ENCODE results near the gene HAGH. TPM values are rescaled to one million over a fixed set of nuclear protein-coding genes. Genes with fewer than 3 reads are reported as not detected.

HAGH gene
- polyA plus RNA-seq, 1 donor from 2014 or later: 163 TPM

DNA sequence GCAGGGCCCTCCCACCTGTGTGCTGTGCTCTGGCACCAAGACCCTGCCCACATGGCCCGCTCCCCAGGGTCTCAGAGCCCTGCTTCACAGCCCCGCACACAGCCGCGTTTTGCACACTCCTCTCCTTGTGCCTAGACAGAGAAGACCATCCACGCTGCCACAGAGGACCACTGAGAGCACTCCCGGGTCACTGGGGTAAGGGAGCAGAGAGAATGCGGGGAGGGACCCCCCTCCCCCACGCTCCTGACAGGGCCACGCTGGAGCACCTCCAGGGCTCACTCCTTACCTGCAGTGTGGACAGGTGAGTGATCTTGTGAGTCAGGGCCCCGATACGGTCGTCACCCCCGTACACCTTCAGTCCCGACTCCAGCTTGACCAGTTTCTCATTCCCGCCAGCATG lies 7.0 kb downstream of the HAGH start:
- no peaks in the 10 kb centered on the region for H3F3A ChIP-seq (ENCODE audit: insufficient read depth, low read length, poor library complexity, severe bottlenecking)
- no peak overlapping the region for H2AFZ ChIP-seq (ENCODE audit: low read depth, low read length)
- H4K20me1 ChIP-seq (ENCODE audit: insufficient read depth): no peaks in the 10 kb centered on the region
- H3K36me3 ChIP-seq (ENCODE audit: insufficient read depth, low read length): no peaks in the 10 kb centered on the region
- peaks cover under 1% of the 10 kb centered on the region for H3K79me2 ChIP-seq (replicated peaks; ENCODE audit: insufficient read depth, low read length)
- no peaks in the 10 kb centered on the region for H3K9me3 ChIP-seq (ENCODE audit: low read length)
- H3K27ac ChIP-seq (ENCODE audit: low read length): no peak overlapping the region
- H3K27me3 ChIP-seq (ENCODE audit: insufficient read depth, low read depth, low read length): no peaks in the 10 kb centered on the region
- H3K9ac ChIP-seq (ENCODE audit: low read length): no peak overlapping the region
- TF ChIP-seq MXI1 (conservative IDR thresholded peaks at IDR 0.05; ENCODE audit: poor library complexity, severe bottlenecking): no peak
- no peak for TF ChIP-seq SMC3 (conservative IDR thresholded peaks at IDR 0.05; ENCODE audit: poor library complexity)
- TF ChIP-seq TAF1 (IDR thresholded peaks at IDR 0.05; ENCODE audit: low read depth): no peak
- TF ChIP-seq, protein P1, sequence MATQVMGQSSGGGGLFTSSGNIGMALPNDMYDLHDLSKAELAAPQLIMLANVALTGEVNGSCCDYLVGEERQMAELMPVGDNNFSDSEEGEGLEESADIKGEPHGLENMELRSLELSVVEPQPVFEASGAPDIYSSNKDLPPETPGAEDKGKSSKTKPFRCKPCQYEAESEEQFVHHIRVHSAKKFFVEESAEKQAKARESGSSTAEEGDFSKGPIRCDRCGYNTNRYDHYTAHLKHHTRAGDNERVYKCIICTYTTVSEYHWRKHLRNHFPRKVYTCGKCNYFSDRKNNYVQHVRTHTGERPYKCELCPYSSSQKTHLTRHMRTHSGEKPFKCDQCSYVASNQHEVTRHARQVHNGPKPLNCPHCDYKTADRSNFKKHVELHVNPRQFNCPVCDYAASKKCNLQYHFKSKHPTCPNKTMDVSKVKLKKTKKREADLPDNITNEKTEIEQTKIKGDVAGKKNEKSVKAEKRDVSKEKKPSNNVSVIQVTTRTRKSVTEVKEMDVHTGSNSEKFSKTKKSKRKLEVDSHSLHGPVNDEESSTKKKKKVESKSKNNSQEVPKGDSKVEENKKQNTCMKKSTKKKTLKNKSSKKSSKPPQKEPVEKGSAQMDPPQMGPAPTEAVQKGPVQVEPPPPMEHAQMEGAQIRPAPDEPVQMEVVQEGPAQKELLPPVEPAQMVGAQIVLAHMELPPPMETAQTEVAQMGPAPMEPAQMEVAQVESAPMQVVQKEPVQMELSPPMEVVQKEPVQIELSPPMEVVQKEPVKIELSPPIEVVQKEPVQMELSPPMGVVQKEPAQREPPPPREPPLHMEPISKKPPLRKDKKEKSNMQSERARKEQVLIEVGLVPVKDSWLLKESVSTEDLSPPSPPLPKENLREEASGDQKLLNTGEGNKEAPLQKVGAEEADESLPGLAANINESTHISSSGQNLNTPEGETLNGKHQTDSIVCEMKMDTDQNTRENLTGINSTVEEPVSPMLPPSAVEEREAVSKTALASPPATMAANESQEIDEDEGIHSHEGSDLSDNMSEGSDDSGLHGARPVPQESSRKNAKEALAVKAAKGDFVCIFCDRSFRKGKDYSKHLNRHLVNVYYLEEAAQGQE (IDR thresholded peaks at IDR 0.05; ENCODE audit: borderline replicate concordance): no peak
- H3K9me2 ChIP-seq (ENCODE audit: insufficient read depth, low read length): no peaks in the 10 kb centered on the region
- H3K4me3 ChIP-seq (ENCODE audit: low read length): no peak overlapping the region
- no peak overlapping the region for H3K4me2 ChIP-seq (ENCODE audit: low read length)

DNA sequence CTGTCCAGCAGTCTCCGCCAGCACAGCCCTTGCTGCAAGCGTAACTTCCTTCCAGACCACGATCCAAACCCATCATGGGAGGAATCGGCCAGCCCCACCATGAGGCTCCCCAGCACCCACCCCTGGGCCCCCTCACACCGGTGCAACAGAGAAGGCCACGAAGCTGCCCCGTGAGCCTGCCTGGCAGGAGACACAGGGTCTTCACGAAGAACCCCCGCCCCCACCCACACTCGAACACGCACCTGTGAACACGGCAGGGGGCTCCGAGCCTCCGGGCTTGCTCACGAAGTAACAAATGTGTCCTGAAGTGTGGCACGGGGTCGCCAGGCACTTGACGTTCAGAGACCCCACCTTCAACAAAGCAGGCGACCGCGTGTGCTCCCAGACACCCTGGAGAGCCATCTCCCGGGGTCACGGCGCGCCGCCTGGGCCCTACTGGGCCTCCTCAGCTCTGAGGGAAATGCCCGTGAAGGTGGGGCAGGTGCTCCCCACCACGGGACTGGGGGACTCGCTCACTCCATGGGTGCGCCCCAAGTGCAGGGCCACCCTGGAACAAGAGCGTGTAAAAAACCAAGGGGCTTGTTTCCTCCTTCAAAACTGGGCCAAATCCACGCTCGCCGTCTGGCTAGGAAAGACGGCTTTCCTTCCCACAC lies 7.6 kb downstream of the HAGH start:
- Histone ChIP-seq H3K27ac (ENCODE audit: low read length) (no peak overlapping the region), H3K4me2 (ENCODE audit: low read length) (no peak overlapping the region), H3K9ac (ENCODE audit: low read length) (no peak overlapping the region), H3K79me2 (replicated peaks; ENCODE audit: insufficient read depth, low read length) (no peaks in the 10 kb centered on the region), H3K4me3 (ENCODE audit: low read length) (no peak overlapping the region), H4K20me1 (ENCODE audit: insufficient read depth) (no peaks in the 10 kb centered on the region), H2AFZ (ENCODE audit: low read depth, low read length) (no peak overlapping the region), H3K36me3 (ENCODE audit: insufficient read depth, low read length) (no peaks in the 10 kb centered on the region), H3K27me3 (ENCODE audit: insufficient read depth, low read depth, low read length) (no peaks in the 10 kb centered on the region), H3F3A (ENCODE audit: insufficient read depth, low read length, poor library complexity, severe bottlenecking) (no peaks in the 10 kb centered on the region), H3K9me3 (ENCODE audit: low read length) (no peaks in the 10 kb centered on the region), H3K9me2 (ENCODE audit: insufficient read depth, low read length) (no peaks in the 10 kb centered on the region)
- TF ChIP-seq EP300 (conservative IDR thresholded peaks at IDR 0.05; ENCODE audit: poor library complexity, severe bottlenecking) (no peak), POLR2AphosphoS5 (IDR thresholded peaks at IDR 0.05) (no peak)

DNA sequence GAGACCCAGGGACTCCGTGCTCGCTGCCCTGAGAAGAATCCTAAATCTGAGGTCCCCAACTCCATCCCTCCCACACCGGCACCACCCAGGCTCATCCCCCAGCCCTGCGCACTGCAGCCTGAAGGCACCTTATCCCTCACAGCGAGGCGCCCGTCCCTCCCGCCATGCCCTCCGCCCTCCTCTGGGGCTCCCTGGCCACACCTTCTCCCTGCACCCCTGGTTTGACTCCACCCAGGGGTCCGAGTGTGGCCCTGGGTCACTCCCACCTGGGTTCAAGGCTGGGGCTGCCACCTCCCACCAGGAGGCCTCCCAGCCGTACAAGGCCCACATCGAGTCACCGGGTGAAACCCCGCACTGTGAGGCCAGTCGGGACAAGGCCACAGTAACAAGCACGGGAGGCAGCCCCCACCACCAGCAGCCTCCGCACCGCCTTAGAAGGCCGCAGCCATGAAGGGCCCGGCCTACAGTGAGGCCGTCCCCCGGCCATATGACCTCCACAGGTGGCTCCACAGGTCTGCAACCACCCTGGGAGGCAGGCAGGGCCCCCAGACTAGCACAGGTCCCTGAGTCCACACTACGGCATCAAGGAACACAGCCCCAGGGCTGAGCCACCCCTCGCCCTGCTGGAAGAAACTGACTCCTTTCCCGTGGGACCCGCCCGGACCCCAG lies 8.3 kb downstream of the HAGH start:
- Histone ChIP-seq H3K36me3 (ENCODE audit: insufficient read depth, low read length) (no peaks in the 10 kb centered on the region), H4K20me1 (ENCODE audit: insufficient read depth) (no peaks in the 10 kb centered on the region), H3K9ac (ENCODE audit: low read length) (no peak overlapping the region), H3K79me2 (replicated peaks; ENCODE audit: insufficient read depth, low read length) (no peaks in the 10 kb centered on the region), H3F3A (ENCODE audit: insufficient read depth, low read length, poor library complexity, severe bottlenecking) (no peaks in the 10 kb centered on the region), H3K27me3 (ENCODE audit: insufficient read depth, low read depth, low read length) (no peaks in the 10 kb centered on the region), H3K4me2 (ENCODE audit: low read length) (no peak overlapping the region), H3K4me3 (ENCODE audit: low read length) (no peak overlapping the region), H3K27ac (ENCODE audit: low read length) (no peak overlapping the region), H3K9me3 (ENCODE audit: low read length) (no peaks in the 10 kb centered on the region), H3K9me2 (ENCODE audit: insufficient read depth, low read length) (no peaks in the 10 kb centered on the region), H2AFZ (ENCODE audit: low read depth, low read length) (no peak overlapping the region)
- TF ChIP-seq EZH2 (IDR thresholded peaks at IDR 0.05; ENCODE audit: borderline replicate concordance, insufficient read depth, low read length, poor library complexity, severe bottlenecking) (no peak), POLR2AphosphoS5 (IDR thresholded peaks at IDR 0.05) (no peak), MXI1 (conservative IDR thresholded peaks at IDR 0.05; ENCODE audit: poor library complexity, severe bottlenecking) (no peak), SMC3 (conservative IDR thresholded peaks at IDR 0.05; ENCODE audit: poor library complexity) (no peak), RAD21 (conservative IDR thresholded peaks at IDR 0.05) (no peak), EP300 (conservative IDR thresholded peaks at IDR 0.05; ENCODE audit: poor library complexity, severe bottlenecking) (no peak), TAF1 (IDR thresholded peaks at IDR 0.05; ENCODE audit: low read depth) (no peak)
- TF ChIP-seq, protein P1 (IDR thresholded peaks at IDR 0.05; ENCODE audit: borderline replicate concordance): no peak
- TF ChIP-seq, protein P2, sequence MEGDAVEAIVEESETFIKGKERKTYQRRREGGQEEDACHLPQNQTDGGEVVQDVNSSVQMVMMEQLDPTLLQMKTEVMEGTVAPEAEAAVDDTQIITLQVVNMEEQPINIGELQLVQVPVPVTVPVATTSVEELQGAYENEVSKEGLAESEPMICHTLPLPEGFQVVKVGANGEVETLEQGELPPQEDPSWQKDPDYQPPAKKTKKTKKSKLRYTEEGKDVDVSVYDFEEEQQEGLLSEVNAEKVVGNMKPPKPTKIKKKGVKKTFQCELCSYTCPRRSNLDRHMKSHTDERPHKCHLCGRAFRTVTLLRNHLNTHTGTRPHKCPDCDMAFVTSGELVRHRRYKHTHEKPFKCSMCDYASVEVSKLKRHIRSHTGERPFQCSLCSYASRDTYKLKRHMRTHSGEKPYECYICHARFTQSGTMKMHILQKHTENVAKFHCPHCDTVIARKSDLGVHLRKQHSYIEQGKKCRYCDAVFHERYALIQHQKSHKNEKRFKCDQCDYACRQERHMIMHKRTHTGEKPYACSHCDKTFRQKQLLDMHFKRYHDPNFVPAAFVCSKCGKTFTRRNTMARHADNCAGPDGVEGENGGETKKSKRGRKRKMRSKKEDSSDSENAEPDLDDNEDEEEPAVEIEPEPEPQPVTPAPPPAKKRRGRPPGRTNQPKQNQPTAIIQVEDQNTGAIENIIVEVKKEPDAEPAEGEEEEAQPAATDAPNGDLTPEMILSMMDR (IDR thresholded peaks at IDR 0.05; ENCODE audit: poor library complexity, severe bottlenecking): no peak

Measured in neural cell (in vitro differentiated cells).